Measurements from ENCODE around the gene AGAP1.

The AGAP1 gene

DNA sequence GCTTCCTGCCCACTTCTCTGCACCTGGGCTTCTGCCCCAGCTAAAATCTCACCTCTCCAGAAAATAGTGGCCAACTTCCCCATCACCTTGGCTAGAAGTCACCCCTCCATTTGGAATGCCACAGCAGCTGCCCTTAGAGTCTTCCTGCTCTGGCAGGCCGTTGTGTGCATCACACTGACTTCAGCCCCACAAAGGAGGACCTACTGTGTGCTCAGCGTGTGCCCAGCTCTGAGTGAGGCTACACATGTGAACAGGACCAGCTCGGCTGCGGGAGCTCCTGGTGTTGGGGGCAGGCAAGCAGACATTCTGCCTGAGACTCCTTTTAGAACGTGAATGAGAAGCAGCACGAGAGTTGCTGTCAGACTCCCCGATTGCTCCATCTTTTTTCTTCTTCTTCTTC lies 78.7 kb downstream of the AGAP1 start:
- no peak for DNase-seq

DNA sequence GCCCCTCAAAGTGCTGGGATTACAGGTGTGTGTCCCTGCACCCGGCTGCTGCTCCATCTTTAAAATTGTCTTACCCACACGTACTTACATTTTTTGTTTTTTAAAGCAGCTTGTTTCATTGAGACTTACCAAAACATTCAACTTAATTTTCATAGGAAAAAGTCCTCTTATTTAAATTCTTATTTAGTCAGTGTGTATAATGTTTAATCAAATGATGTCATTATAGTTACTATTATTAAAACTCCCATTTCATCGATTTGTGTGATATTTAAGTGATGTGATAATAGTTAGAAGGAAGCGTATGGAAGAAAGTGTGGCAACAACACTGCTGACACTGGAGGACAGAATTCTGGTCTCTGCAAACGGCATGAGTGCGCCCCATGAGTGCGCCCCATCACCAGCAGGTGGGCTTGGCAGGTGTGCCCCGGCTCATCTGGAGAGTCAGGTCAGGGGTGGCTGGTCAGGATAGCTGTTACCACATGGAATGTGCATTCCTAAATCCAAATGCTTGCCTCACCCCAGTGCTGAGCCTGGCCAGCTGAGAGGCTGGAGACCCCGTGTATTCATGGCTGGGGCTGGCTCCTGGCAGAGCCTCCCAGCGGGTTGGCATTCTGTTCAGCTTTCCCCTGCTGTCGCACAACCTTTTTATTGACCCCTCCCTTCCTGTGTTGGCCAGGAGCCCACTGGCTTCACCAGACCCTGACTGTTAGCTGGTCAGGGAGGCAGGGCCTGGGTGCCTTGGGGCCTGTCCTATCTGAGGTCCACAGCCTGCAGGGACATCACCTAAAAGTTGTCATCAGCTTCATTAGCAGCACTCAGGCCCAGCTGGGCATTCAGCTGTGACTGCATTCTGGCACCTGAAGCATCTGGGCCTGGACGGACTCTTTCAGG lies 79.7 kb downstream of the AGAP1 start:
- DNase-seq: no peak

DNA sequence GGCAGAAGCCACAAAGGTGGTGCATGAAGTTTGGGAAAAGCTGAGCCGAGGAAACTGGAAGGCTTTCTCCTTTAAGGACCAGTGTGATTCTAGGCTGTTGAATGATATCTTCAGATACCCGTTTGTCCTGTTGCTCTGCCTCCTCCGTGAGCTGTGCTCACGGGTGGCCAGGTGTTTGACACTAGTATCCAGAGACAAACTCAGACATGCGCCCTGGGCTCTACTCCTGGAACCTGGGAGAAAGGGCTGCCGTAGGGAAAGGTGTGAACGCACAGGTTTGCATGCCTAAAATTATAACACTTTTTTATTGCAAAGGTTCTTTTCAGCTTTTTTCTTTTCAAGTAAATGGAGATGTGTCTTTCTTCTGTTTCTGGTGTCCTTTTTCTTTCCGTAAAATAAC lies 81.6 kb downstream of the AGAP1 start:
- no peak for DNase-seq

GRCh38 chr2:235575904-235576303 lies 82.1 kb downstream of the AGAP1 start:
- DNase-seq: no peak

DNA sequence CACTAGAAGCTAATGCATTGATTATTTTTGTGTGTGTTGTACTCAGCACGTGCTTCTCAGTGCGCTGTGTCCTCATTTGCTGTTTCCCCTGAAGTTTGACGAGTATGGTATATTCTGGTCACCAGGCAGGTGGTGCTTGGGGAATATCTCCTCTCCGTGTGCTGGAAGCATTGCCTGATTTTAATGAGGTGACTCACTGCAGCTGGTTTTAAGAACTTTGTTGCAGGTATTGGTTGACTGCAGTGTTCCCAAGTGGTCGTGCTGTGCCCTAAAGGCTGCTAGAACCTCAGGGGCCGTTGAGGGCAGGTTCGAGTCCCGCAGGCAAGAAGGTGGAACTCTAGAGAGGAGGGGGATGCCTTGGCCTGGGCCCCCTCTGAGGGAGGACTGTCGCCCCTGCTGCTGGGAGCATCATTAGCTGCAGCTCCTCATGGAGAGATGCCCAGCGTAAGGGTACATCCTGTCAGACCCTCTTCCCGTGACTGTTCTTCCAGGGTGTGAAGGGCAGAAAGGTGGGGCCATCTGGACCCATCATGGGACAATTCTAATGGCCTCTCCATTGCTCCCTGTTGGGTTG lies 82.6 kb downstream of the AGAP1 start:
- DNase-seq: no peak

- no peak for DNase-seq
Measured at GRCh38 chr2:235577404-235578330, 83.8 kb downstream of the AGAP1 start.

- no peak for DNase-seq
Measured at GRCh38 chr2:235579128-235579527, 85.3 kb downstream of the AGAP1 start.

DNA sequence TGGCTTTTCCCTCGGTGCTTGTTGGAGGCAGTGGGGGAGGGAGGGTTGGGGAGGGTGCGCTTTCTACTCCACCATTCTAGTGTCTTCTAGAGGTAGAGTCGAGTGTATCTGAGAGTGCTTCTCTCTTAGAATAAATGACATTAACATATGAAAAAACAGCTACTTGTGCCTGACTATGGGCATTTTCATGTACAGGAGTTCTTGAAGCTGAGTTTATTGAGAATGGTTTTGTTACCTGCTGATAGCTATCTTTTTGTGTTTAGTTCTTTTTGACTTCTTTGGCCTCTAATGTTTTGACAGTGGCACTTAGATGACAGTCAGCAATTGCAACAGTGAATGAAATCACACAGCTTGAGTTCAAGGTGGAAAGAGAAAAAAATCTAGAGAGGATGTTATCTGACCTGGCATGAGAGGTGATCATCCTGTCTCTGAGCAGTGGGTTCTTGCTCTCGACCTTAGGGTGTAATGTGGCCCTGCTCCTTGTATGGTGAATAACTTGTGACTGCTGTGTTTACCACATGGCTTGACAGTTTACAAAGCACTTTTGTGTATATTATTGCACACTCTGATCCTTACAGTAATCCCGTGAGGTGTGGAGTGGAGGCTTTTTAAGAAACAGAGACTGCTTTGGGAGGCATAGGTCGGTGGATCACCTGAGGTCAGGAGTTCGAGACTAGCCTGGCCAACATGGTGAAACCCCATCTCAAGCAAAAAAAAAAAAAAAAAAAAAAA lies 86.7 kb downstream of the AGAP1 start:
- DNase-seq: no peak

- DNase-seq: no peak
Measured at GRCh38 chr2:235582081-235582686, 88.3 kb downstream of the AGAP1 start.

GRCh38 chr2:235582729-235583128 lies 88.9 kb downstream of the AGAP1 start:
- DNase-seq: no peak

DNA sequence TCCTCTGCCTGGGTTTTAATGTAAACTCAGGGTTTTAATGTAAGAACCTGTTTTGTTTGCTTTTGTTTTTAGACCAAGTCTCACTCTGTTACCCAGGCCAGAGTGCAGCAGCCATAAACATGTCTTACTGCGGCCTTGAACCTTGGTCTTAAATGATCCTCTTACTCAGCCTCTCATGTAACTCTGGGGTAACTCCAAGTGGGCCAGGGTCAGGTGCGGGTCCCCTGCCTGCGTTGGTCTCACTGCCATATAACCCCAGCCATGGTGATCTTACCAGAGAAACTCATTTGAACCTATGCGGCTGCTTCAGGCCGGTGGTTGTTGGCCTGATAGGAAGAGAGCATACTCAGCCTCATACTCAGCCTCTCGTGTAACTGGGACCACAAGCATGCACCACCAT lies 89.3 kb downstream of the AGAP1 start:
- no peak for DNase-seq

- DNase-seq: no peak
Measured at GRCh38 chr2:235583925-235584637, 90.2 kb downstream of the AGAP1 start.

DNA sequence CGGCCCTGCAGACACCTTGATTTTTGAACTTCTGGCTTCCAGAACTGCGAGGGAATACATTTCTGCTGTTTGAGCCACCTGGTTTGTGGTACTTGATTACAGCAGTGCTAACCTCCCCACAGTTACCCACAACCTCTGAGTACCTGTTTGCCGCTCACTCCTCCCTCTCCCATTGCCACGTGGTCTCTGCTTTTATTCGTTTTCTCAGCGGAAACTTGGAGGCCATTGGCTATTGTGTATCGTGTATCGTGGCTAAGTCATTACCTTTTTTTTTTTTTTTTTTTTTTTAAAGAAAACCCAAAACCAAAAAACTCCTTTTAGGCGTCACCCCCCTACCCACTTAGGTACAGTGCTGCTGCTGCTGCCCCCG lies 90.8 kb downstream of the AGAP1 start:
- no peak for DNase-seq

DNA sequence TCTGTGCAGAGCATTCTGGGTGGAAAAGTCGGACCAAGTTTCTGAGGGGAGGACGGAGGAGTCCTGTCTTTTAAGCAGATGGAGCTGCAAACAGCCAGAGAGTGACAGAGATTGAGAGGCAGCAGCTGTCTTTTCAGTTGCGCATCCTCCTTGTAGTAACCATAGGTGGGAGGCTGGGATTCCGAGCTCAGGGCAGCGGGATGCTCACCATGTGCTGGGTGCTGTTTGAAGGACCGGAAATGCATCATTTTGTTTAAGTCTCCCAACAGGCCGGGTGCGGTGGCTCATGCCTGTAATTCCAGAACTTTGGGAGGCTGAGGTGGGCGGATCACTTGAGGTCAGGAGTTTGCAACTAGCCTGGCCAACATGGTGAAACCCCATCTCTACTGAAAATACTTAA lies 93.4 kb downstream of the AGAP1 start:
- no peak for DNase-seq

- no peak for DNase-seq
Measured at GRCh38 chr2:235588750-235589149, 94.9 kb downstream of the AGAP1 start.

DNA sequence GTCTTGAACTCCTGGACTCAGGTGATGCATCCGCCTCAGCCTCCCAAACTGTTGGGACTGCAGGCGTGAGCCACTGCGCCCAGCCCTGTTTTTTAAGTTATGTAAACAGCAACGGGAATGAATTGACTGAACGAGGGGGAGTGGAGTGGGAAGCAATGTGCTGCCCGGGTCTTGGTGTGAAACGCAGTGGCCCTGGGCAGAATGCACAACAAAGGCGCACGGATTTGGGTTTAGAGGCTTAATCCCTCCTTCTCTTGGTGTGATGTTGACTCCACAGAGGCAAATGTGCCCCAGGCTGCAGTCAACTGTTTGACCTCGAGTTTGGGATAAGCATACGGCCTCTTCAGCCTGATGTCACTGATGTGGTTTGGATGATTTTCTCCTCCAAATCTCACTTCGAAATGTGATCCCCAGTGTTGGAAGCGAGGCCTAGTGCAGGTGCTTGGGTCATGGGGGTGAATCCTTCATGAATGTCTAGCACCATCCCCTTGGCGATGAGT lies 97.4 kb downstream of the AGAP1 start:
- DNase-seq: no peak

DNA sequence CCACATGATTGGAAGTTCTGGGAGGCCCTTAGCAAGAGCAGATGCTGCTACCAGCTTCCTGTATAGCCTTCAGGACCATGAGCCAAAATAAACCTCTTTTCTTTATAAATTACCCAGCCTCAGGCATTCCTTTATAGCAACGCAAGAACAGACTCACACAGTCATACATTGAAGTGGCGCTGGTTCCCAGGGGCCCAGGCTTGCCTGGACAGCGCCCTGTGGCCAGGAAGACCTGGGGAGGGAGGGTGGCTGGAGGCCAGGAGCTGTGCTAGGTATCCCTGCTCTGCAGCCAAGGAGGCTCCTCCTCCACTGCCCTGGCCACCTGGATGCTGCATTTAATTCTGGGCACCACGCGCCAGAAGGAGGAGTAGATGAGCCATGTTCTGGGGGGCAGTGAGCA lies 98.1 kb downstream of the AGAP1 start:
- peak; percentile 41 for DNase-seq

DNA sequence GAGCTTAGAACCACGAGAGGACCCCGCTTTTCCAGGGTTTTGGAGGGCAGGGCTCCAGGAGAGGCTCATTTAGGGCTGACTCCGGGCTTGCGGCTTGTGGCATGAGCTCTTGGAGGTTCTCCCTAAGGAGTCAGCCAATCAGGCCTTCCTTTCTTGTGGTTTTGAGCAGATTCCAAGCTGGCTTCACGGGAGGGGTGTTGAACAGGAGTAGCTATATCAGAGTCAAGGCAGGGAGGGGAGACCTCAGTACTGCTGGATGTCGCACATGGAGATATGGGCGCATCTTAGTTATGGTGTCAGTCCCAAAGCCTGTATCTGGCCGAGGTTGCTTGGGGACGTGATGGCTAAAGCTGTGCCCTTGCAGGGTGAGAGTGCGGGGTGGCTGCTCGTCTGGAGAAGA lies 98.6 kb downstream of the AGAP1 start:
- DNase-seq: no peak

GRCh38 chr2:235592836-235593235 lies 99.0 kb downstream of the AGAP1 start:
- DNase-seq: no peak

- DNase-seq: no peak
Measured at GRCh38 chr2:235594041-235594440, 100.2 kb downstream of the AGAP1 start.

DNA sequence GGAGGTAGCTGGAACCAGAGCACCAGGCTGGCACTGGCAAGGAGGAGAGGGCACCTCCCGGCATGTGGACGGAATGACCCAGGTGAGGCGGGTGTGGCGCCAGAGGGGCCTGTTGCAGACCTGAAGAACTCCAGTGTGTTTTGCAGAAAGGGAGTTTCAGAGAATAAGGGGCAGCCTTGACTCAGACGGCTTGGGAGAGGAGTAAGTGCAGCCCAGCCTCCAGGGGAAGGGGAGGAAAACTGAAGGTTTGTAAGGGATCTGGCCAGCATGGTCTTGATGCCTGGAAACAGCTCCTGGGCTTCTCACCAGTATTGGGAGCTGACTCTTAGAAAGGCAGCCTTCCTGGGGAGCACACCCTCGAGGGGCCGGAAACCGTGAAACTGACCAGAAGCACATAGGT lies 101.1 kb downstream of the AGAP1 start:
- DNase-seq: no peak
